Activated CD4-positive, alpha-beta memory T cell treated with anti-CD3 and anti-CD28 coated beads for 36 hours (primary cell): Measurements from ENCODE around the gene C5AR2. TPM values are rescaled to one million over a fixed set of nuclear protein-coding genes. Genes with fewer than 3 reads are reported as not detected.
"Not testable (repeated sequence)": the region's sequence is repeated elsewhere in the genome, so short reads cannot be mapped to it uniquely, and the experiment has no call there.

Experiments
- CTCF ChIA-PET: fragments of 350-600 bp; sonication (Branson Sonifier 250); formaldehyde crosslinking; loops from one replicate; lab custom pipeline; 2021; ENCODE audit warnings: antibody characterized with exemption, inconsistent platforms; lab: Charles Lee
- POLR2A ChIA-PET: fragments of 350-600 bp; sonication (Branson Sonifier 250); formaldehyde crosslinking; loops from one replicate; lab custom pipeline; 2021; ENCODE audit warnings: antibody characterized with exemption; lab: Charles Lee
- DNase-seq: peaks from one replicate; pipeline ENCODE4 v3.0.0-alpha.2; 2020
- H3K27ac Mint-ChIP-seq: one replicate; pipeline ENCODE4 v1.8.0; 2021; ENCODE audit warnings: mixed read lengths
- H3K27me3 Mint-ChIP-seq: one replicate; pipeline ENCODE4 v1.8.0; 2021; ENCODE audit warnings: mixed read lengths
- H3K36me3 Mint-ChIP-seq: one replicate; pipeline ENCODE4 v1.8.0; 2021; ENCODE audit warnings: mixed read lengths
- H3K4me1 Mint-ChIP-seq: one replicate; pipeline ENCODE4 v1.8.0; 2021; ENCODE audit warnings: low read depth, mixed read lengths
- H3K4me3 Mint-ChIP-seq: one replicate; pipeline ENCODE4 v1.8.0; 2021; ENCODE audit warnings: mild to moderate bottlenecking, mixed read lengths
- H3K9me3 Mint-ChIP-seq: one replicate; pipeline ENCODE4 v1.8.0; 2021; ENCODE audit warnings: mixed read lengths
- intact Hi-C: fragments of 100-400 bp; cut with micrococcal nuclease; formaldehyde crosslinking; loops from one replicate; pipeline ENCODE4 v1.15.1; 2023
- total RNA-seq, 2 experiments: library from RNA; stranded (reverse); gene quantifications; one replicate each; pipeline ENCODE4 v1.2.3, GENCODE V29; 2021

Gene C5AR2
- total RNA-seq, 2 experiments from 2014 or later = 0.05 to 0.07 TPM

- Mint-ChIP-seq H3K4me1 (peaks cover 1% of the 10 kb centered on the region), H3K36me3 (no peaks in the 10 kb centered on the region), H3K9me3 (no peaks in the 10 kb centered on the region), H3K27ac (no peak overlapping the region), H3K27me3 (peaks cover 1% of the 10 kb centered on the region), H3K4me3 (no peak overlapping the region)
- ChIA-PET CTCF (interaction anchor here (1.5 kb wide), 1 partner anchor 18 kb away, joined by 9 read pairs; the partner anchor contains the start of gene DHX34), POLR2A (interaction anchor here (0.6 kb wide), 1 partner anchor 28 kb away, joined by 4 read pairs; no protein-coding TSS in a partner anchor)
- DNase-seq = no peak
- intact Hi-C loops = no loop called here
Observed at GRCh38 chr19:47330466-47330869, 1.5 kb upstream of the C5AR2 start.

DNA sequence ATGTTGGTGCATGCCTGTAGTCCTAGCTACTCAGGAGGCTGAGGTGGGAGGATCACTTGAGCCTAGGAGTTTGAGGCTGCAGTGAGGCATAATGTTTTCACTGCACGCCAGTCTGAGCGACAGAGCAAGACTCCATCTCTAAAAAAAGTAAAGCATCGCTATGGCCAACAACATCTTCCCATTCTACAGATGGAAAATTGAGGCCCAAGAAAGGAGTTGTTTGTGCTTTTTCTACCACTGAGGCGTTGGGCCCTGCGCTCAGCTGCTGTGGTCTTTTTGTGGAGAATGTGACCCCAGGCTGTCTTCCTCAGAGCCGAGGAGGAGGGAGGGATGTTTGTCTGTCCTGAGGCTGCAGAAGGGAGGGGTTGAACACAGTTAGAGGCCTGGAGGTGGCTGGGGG is 485 bp upstream of the C5AR2 start:
- no peak overlapping the region for H3K27ac Mint-ChIP-seq
- CTCF ChIA-PET = no interaction called here
- no peaks in the 10 kb centered on the region for H3K36me3 Mint-ChIP-seq
- no peak for DNase-seq
- peaks cover 6% of the 10 kb centered on the region for H3K4me1 Mint-ChIP-seq
- intact Hi-C loops = no loop called here
- H3K4me3 Mint-ChIP-seq = no peak overlapping the region
- no peaks in the 10 kb centered on the region for H3K9me3 Mint-ChIP-seq
- POLR2A ChIA-PET = no interaction called here
- H3K27me3 Mint-ChIP-seq = no peaks in the 10 kb centered on the region

DNA sequence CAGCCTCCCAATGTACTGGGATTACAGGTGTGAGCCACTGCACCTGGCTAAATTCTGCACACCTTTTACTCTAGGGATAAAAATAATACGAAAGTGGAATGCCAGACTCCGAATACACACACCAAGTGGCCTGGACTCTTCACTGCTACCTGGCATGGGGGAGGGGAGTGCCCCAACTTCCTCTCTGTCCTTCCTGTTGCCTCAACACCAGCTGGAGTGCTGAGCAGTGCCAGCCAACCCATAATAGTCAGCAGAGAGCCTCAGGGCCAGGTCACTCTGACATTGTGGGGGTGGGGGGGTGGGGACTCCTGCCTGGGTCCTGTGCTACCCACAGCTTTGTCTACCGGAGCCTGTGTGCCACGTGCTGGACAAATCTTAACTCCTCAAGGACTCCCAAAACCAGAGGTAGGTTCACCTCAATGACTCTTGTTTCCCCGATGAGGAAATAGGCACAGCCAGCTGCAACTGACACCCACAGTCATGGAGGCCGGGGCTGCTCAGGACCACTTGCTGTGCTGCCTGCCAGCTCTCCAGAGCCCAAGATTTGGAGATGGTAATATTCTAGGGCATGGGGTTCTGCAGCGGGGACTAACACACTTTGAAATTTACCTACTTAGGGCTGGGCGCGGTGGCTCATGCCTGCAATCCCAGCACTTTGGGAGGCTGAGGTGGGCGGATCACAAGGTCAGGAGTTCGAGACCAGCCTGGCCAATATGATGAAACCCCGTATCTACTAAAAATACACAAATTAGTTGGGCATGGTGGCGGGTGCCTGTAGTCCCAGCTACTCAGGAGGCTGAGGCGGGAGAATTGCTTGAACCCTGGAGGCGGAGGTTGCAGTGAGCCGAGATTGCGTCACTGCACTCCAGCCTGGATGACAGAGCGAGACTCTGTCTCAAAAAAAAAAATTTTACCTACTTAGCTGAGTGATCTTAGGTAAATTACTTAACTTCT is 5.1 kb downstream of the C5AR2 start:
- ChIA-PET POLR2A (interaction anchor here (0.5 to 1.4 kb wide), 2 partner anchors 12 to 37 kb away, joined by 4 to 5 read pairs; partner anchors contain the start of gene DHX34), CTCF (interaction anchor here (0.7 to 0.9 kb wide), 3 partner anchors 12 to 127 kb away, joined by 3 to 4 read pairs (median 3); partner anchors contain the start of gene DHX34)
- peaks cover 11% of the 10 kb centered on the region for H3K4me1 Mint-ChIP-seq
- DNase-seq = peak; percentile 48
- H3K9me3 Mint-ChIP-seq, H3K27me3 Mint-ChIP-seq, H3K27ac Mint-ChIP-seq, H3K36me3 Mint-ChIP-seq, H3K4me3 Mint-ChIP-seq, intact Hi-C loops: not testable (repeated sequence)

DNA sequence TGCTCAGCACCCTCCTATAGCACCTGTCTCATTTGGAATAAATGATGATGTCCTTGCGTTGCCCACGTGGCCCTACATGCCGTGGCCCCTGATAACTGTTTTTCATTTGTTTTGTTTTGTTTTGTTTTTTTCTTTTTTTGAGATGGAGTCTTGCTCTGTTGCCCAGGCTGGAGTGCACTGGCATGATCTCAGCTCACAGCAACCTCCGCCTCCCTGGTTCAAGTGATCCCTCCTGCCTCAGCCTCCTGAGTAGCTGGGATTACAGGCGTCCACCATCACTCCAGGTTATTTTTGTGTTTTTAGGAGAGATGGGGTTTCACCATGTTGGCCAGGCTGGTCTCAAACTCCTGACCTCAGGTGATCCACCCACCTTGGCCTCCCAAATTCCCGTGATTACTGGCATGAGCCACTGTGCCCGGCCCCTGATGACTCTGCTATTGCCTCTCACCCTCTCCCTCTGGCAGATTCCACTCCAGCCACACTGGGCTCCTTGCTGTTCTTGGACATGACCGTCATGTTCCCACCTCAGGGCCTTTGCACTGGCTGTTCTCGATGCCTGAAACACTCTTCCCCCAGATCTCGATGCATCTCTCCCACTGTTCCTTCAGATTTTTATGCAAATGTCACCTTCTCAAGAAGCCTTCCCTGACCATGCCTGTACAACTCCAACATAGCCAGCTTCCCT is 7.4 kb downstream of the C5AR2 start:
- ChIA-PET CTCF (interaction anchor here (0.6 to 1.2 kb wide), 2 partner anchors 9 to 499 kb away, joined by 5 to 6 read pairs; partner anchors contain the start of gene DHX34), POLR2A (no interaction called here)
- H3K9me3 Mint-ChIP-seq = no peaks in the 10 kb centered on the region
- no peaks in the 10 kb centered on the region for H3K27me3 Mint-ChIP-seq
- intact Hi-C loops = no loop called here
- no peak overlapping the region for H3K4me3 Mint-ChIP-seq
- no peak overlapping the region for H3K27ac Mint-ChIP-seq
- no peak for DNase-seq
- H3K4me1 Mint-ChIP-seq = peaks cover 11% of the 10 kb centered on the region
- no peaks in the 10 kb centered on the region for H3K36me3 Mint-ChIP-seq

GRCh38 chr19:47340477-47341208 is 8.7 kb downstream of the C5AR2 start:
- intact Hi-C loops = no loop called here
- H3K4me1 Mint-ChIP-seq = peaks cover 10% of the 10 kb centered on the region
- no peak for DNase-seq
- no peaks in the 10 kb centered on the region for H3K27me3 Mint-ChIP-seq
- POLR2A ChIA-PET = no interaction called here
- H3K4me3 Mint-ChIP-seq = no peak overlapping the region
- H3K36me3 Mint-ChIP-seq = no peaks in the 10 kb centered on the region
- CTCF ChIA-PET = interaction anchor here (0.9 kb wide), 1 partner anchor 8 kb away, joined by 4 read pairs; no protein-coding TSS in a partner anchor
- no peaks in the 10 kb centered on the region for H3K9me3 Mint-ChIP-seq
- no peak overlapping the region for H3K27ac Mint-ChIP-seq

- intact Hi-C loops = no loop called here
- Mint-ChIP-seq H3K36me3 (no peaks in the 10 kb centered on the region), H3K4me1 (peaks cover 3% of the 10 kb centered on the region), H3K4me3 (no peak overlapping the region), H3K27ac (no peak overlapping the region), H3K9me3 (no peaks in the 10 kb centered on the region), H3K27me3 (no peaks in the 10 kb centered on the region)
- no peak for DNase-seq
- ChIA-PET CTCF (interaction anchor here (0.6 kb wide), 1 partner anchor 36 kb away, joined by 3 read pairs; no protein-coding TSS in a partner anchor), POLR2A (no interaction called here)
Observed at GRCh38 chr19:47341734-47342133, 9.8 kb downstream of the C5AR2 start.

DNA sequence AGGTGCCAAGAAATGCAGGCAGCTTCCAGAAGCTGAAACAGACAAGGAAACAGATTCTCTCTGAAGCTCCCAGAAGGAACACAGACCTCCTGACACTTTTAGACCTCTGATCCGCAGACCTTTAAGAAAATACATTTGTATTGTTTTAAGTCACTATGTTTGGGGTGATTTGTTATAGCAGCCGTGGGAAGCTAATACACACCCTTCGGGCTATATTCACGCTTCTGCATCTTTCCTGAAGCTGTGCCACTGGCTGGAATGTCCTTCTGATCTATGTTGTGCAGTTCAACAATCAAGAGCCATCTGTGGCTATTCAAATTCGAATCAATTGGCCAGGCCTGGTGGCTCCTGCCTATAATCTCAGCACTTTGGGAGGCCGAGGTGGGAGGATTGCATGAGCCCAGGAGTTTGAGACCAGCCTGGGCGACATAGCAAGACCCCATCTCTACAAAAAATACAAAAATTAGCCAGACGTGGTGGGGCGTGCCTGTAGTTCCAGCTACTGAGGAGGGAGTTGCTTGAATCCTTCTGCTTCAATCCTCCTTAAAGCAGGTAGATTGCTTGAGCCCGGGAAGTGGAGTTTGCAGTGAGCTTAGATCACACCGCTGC is 11.3 kb downstream of the C5AR2 start:
- intact Hi-C loops = no loop called here
- Mint-ChIP-seq H3K9me3 (no peaks in the 10 kb centered on the region), H3K27ac (no peak overlapping the region), H3K36me3 (no peaks in the 10 kb centered on the region), H3K27me3 (no peaks in the 10 kb centered on the region), H3K4me1 (peaks cover under 1% of the 10 kb centered on the region), H3K4me3 (no peak overlapping the region)
- POLR2A ChIA-PET = no interaction called here
- DNase-seq = no peak
- CTCF ChIA-PET = interaction anchor here (1.5 to 2.2 kb wide), 2 partner anchors 47 to 48 kb away, joined by 4 to 7 read pairs; no protein-coding TSS in a partner anchor

DNA sequence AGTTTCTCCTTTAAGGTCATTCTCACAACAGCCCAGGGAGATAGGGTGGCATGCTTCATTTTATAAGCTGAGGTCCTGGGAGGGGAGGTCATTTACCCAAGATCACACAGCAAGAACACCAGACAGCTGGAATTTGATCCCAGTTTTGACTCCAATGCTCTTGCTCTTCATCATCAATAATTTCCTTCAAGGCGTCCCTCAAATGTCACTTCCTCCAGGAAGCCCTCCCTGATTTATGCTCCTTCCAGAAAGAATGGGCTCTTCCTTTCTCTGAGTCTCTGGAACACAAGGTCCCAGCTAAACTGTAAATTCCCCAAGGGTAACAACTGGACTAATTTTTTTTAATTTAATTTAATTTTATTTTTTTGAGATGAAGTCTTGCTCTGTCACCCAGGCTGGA is 12.4 kb downstream of the C5AR2 start:
- Mint-ChIP-seq H3K27me3 (no peaks in the 10 kb centered on the region), H3K9me3 (no peaks in the 10 kb centered on the region), H3K36me3 (peaks cover 3% of the 10 kb centered on the region), H3K4me1 (peaks cover 8% of the 10 kb centered on the region), H3K27ac (no peak overlapping the region), H3K4me3 (no peak overlapping the region)
- intact Hi-C loops = no loop called here
- CTCF ChIA-PET = interaction anchor here (1.5 to 2.2 kb wide), 2 partner anchors 47 to 49 kb away, joined by 4 to 7 read pairs; no protein-coding TSS in a partner anchor
- no peak for DNase-seq
- POLR2A ChIA-PET = no interaction called here

- H3K27me3 Mint-ChIP-seq, intact Hi-C loops, POLR2A ChIA-PET, H3K4me3 Mint-ChIP-seq, H3K9me3 Mint-ChIP-seq, H3K27ac Mint-ChIP-seq, DNase-seq, H3K36me3 Mint-ChIP-seq: not testable (repeated sequence)
- CTCF ChIA-PET = interaction anchor here (1.4 kb wide), 1 partner anchor 41 kb away, joined by 4 read pairs; no protein-coding TSS in a partner anchor
- H3K4me1 Mint-ChIP-seq = peaks cover 21% of the 10 kb centered on the region
Observed at GRCh38 chr19:47346024-47346423, 14.0 kb downstream of the C5AR2 start.

DNA sequence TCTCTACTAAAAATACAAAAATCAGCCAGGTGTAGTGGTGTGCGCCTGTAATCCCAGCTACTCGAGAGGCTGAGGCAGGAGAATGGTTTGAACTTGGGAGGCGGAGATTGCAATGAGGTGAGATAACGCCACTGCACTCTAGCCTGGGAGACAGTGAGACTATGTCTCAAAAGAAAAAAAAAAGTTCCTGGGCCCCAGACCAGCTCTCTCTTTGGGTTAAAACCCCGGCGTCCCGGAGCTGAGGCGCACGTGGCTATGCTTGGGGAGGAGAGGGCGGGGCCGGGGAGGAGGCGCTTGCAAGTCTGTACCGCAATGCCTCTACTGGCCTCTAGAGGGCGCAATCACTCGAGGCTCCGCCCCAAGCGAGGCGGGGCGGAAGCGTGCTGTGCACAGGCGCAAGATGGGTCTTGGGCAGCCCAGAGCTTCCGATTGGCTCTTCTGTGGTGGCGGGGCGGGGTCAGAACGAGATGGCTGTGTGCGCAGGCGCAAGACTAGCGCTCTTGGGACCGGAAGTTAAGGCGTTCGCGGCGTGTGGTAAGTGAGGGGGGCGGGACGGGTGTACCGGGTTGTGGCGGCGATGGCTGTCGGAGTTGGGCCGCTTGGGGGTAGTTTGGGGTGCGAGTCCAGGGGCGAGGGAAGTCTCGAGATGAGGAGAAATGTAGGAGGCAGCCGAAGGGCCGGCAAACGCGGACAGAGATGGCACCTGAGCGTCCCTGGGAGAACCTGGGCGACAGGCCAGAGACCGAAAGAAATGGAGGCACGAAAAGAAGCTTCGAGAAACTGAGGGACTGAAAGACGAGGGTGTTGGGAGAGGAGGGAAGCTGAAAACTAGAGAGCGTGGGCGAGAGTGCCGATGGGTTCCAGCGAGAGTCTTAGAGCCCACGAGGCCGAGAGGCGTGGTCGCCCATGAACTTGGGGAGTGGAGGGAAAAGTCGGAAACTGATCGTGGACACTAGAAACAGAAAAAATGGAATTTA is 17.1 kb downstream of the C5AR2 start, which contains the start of gene DHX34:
Gene DHX34, plus strand, starts transcription at position 497 of the 977 bp plus-strand sequence. CDS start 3,716 bp downstream, outside the sequence.
- CTCF ChIA-PET = interaction anchor here (0.6 to 4.6 kb wide), 47 partner anchors 9 to 985 kb away, joined by 3 to 26 read pairs (median 4); partner anchors contain the start of genes CCDC9, INAFM1, KPTN and NAPA
- Mint-ChIP-seq H3K9me3 (no peaks in the 10 kb centered on the region), H3K4me3 (peak within 1 kb of the TSS; percentile 97), H3K27ac (peak within 1 kb of the TSS; percentile 89), H3K36me3 (peaks cover 21% of the 10 kb centered on the region), H3K4me1 (peaks cover 43% of the 10 kb centered on the region), H3K27me3 (no peaks in the 10 kb centered on the region)
- POLR2A ChIA-PET = interaction anchor here (0.6 to 2.2 kb wide), 8 partner anchors 13 to 123 kb away, joined by 3 to 9 read pairs (median 3); no protein-coding TSS in a partner anchor
- intact Hi-C loops = loop anchor here (1.0 kb wide), 1 partner anchor 75 kb away; the partner anchor contains the start of gene INAFM1
- DNase-seq = peak; percentile 100
